ENCODE data around the gene SELP.

DNA sequence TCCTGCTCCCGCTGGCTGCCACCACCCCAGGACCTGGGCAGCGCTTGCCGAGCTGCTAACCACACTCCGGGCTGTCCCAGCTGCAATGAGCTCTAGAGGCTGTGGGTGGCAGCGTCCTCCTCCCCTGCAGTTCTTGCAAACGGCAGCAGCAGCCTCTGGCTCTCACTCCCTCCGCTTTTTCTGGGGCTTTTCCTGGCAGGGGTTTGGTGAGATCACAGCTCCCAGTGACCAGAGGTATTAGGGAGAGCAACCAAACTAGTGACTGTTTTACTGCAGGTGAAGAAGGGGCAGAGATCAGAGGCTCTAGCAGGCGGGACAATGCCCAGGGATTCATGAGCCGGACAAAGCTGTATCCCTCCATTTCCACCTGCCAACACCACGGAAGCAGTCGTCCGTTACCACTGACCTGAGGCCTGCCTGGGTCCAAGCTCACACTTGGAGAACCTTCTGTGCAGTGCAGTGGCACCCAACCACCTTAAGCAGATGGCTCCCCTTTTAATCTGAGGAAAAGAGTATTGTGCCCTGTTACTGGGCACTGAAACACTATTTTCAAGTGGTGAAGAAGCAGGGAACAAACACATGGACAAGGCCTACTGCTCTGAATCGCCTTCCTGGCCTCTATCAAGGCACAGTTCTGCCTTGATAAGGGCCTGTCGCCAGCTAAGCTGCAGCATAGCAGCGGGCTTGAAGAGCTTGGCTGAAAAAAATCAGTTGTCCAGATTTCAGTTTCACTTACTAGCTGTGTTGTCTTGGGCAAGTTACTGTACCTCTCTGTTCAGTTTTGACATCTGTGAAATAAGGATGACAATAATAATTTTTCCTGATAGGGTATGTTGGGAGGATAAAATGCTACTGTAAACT is 43.3 kb downstream of the SELP start, which contains the start of gene F5:
- TF ChIP-seq, protein P1, sequence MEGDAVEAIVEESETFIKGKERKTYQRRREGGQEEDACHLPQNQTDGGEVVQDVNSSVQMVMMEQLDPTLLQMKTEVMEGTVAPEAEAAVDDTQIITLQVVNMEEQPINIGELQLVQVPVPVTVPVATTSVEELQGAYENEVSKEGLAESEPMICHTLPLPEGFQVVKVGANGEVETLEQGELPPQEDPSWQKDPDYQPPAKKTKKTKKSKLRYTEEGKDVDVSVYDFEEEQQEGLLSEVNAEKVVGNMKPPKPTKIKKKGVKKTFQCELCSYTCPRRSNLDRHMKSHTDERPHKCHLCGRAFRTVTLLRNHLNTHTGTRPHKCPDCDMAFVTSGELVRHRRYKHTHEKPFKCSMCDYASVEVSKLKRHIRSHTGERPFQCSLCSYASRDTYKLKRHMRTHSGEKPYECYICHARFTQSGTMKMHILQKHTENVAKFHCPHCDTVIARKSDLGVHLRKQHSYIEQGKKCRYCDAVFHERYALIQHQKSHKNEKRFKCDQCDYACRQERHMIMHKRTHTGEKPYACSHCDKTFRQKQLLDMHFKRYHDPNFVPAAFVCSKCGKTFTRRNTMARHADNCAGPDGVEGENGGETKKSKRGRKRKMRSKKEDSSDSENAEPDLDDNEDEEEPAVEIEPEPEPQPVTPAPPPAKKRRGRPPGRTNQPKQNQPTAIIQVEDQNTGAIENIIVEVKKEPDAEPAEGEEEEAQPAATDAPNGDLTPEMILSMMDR (IDR thresholded peaks at IDR 0.05; ENCODE audit: insufficient read depth, low read length, poor library complexity, severe bottlenecking) = peak; percentile 33
- no peak for TF ChIP-seq EZH2phosphoT487 (conservative IDR thresholded peaks at IDR 0.05; ENCODE audit: low read length)

All from SU-DHL-6 (cell line).